Ovary (tissue), 9 donors: ENCODE data around the gene GRM2. TPM values are rescaled to one million over a fixed set of nuclear protein-coding genes. Genes with fewer than 3 reads are reported as not detected.

Source experiments
- DNase-seq, 5 donors: peaks; one replicate each; pipeline ENCODE4 v3.0.0-alpha.2; 2019 to 2020
- H3K27ac ChIP-seq, 2 donors: fragments of 200-600 bp; one replicate each; pipeline versions ENCODE4 v1.5.1 to v1.8.0; 2019 to 2022
- H3K27me3 ChIP-seq: fragments of 200-600 bp; one replicate; pipeline ENCODE4 v1.8.0; 2022
- H3K36me3 ChIP-seq: fragments of 200-600 bp; sonication (generic); one replicate; pipeline ENCODE4 v1.5.1; 2019
- H3K4me1 ChIP-seq: one replicate; pipeline ENCODE4 v1.8.1; 2013; ENCODE audit warnings: mild to moderate bottlenecking, moderate library complexity; ENCODE audit not compliant: insufficient read depth
- H3K4me3 ChIP-seq: fragments of 200-600 bp; sonication (generic); one replicate; pipeline ENCODE4 v1.5.1; 2017
- H3K9me3 ChIP-seq, 2 donors: fragments of 200-600 bp in 1 of 2; sonication (generic) in 1 of 2; one replicate each; pipeline versions ENCODE4 v1.5.1 to v1.8.1; 2013 to 2019; ENCODE audit warnings: mild to moderate bottlenecking in 1 of 2, moderate library complexity in 1 of 2
- EP300 ChIP-seq: sonication (generic); formaldehyde crosslinking; IDR thresholded peaks from one replicate; pipeline ENCODE4 v1.6.1; 2017; ENCODE audit warnings: antibody characterized with exemption
- POLR2A ChIP-seq: fragments of 450-650 bp; IDR thresholded peaks from one replicate; pipeline ENCODE4 v1.6.1; 2017; ENCODE audit warnings: antibody characterized with exemption, mild to moderate bottlenecking, moderate library complexity
- WGBS, 3 donors: extraction: QIAGEN DNeasy Blood & Tissue Kit in 1 of 3; methylation state at CpG; one replicate each; pipeline versions ENCODE4 v1.1.5 to v1.1.7; 2013 to 2017; 5-methylcytosine and 5-hydroxymethylcytosine counted together
- intact Hi-C, 4 donors: fragments of 100-400 bp; cut with DNase I; formaldehyde crosslinking; loops; one replicate each; pipeline versions ENCODE4 v1.11.0 to v1.15.1; 2022 to 2023
- polyA plus RNA-seq, 2 donors: library from polyadenylated mRNA; stranded (reverse); fragments of 200-250 nt in 1 of 2; fragments of 350-450 nt in 1 of 2; fragmentation: Illumina TruSeq in 1 of 2; extraction: RNeasy Lipid Tissue Mini Kit (QIAGEN cat#74804) in 1 of 2; gene quantifications; one replicate each; pipeline ENCODE4 v1.2.3, GENCODE V29; 2013 to 2014
- total RNA-seq, 7 donors: library from RNA; depleted of rRNA in 2 of 7; stranded (reverse); fragments of >200 nt in 2 of 7; fragmentation: NEBNext Ultra II Directional in 3 of 7; extraction: Animal tissue kit (Norgen Biotek cat#: 25700) in 3 of 7; gene quantifications; one replicate each; pipeline versions ENCODE4 v1.1.0 to v1.2.4, GENCODE V29; 2016 to 2023
- TF ChIP-seq, protein P1 (sequence below), 3 donors: fragments of 450-650 bp in 2 of 3; fragments of 200-600 bp in 1 of 3; IDR thresholded peaks; one replicate each; pipeline versions ENCODE4 v1.5.1 to v1.8.0; 2016 to 2022; ENCODE audit warnings: antibody characterized with exemption in 3 of 3, mild to moderate bottlenecking in 1 of 3
- donor health status: DM: no; HTN: no; CAD: no; lungs with moderate emphysema.
- donor health status: DM: no; HTN: no; CAD: no.
- donor health status: Bipolar disorder and iron deficiency.
- donor health status: DM: yes; HTN: yes; CAD: no.
- donor health status: DM: no; HTN: no; CAD: no.
- donor health status: DM: yes; HTN: yes; CAD: no.

GRM2 gene
- total and polyA plus RNA-seq, 9 donors = 0.10 to 0.47 (median 0.28) TPM; not detected in 3

DNA sequence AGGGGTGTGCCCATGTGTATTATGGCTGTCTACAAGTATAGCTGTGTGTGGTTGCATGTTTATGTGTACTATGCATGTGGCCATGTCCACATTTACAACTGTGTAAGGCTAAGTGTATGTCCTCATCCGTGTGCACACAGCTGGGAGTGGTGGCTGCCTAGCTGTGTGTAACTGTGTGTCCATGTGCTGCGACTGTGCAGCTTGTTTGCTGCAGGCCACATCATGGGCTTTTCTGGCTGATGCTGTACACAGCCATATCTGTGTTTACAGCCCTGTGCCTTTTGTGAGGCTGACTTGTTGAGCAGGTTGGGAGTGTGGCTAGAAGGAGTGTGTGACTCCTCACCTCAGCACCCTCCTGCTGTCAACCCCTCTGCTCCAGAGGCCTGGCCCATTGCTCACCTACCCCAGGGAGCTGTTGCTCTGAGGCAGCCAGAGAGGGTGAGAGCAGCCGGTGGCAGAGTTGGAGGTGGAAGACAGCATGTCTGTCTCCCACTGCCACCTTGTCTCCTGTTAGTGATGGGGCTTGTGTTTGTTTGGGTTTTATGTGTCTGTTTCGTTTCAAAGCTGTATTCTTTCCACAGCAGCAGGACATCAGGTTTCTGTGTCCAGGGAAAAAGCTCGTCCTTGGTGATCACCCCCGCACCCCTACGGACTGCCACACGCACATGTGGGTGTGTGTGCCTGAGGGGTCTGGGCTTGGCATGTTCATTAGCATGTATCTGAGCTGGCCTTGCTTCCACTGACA lies 1.4 kb upstream of the GRM2 start:
- TF ChIP-seq, protein P1, sequence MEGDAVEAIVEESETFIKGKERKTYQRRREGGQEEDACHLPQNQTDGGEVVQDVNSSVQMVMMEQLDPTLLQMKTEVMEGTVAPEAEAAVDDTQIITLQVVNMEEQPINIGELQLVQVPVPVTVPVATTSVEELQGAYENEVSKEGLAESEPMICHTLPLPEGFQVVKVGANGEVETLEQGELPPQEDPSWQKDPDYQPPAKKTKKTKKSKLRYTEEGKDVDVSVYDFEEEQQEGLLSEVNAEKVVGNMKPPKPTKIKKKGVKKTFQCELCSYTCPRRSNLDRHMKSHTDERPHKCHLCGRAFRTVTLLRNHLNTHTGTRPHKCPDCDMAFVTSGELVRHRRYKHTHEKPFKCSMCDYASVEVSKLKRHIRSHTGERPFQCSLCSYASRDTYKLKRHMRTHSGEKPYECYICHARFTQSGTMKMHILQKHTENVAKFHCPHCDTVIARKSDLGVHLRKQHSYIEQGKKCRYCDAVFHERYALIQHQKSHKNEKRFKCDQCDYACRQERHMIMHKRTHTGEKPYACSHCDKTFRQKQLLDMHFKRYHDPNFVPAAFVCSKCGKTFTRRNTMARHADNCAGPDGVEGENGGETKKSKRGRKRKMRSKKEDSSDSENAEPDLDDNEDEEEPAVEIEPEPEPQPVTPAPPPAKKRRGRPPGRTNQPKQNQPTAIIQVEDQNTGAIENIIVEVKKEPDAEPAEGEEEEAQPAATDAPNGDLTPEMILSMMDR (IDR thresholded peaks at IDR 0.05) = no peak
- TF ChIP-seq EP300 = no peak
- no peak for TF ChIP-seq POLR2A
- no peaks in the 10 kb centered on the region for H3K4me1 ChIP-seq
- H3K4me3 ChIP-seq = no peak overlapping the region
- H3K36me3 ChIP-seq = no peaks in the 10 kb centered on the region
- WGBS, 3 donors = 74 to 78% (median 78%) methylated on average over 8 of the region's 8 CpGs
- intact Hi-C loops = no loop called here
- no peaks in the 10 kb centered on the region for H3K27me3 ChIP-seq
- no peak overlapping the region for H3K27ac ChIP-seq
- no peaks in the 10 kb centered on the region for H3K9me3 ChIP-seq
- peak in 1 of 5 donors; percentile 6 for DNase-seq

DNA sequence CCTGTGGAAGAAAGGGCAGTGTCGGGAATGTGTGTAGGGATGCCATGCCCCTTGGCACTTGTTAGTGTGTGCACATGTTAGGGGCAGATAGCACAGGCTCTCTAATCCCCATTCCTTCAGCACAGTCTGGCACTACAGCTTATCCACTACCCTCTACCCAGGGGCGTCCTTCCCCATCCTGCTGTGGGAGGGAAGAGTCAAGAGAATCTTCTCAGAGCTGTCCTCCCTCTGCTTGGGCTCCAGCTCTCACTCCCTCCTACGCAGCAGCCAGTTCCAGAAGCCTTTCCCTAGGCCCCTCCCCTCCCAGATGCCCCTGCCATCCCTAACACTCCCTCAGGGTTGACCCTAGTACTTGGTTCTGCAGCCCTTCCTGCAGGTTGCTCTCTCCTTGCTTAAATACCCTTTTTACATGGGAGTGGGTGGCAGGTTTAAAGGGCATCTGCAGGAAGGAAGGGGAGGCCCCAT lies 815 bp upstream of the GRM2 start:
- WGBS, 3 donors = 54 to 60% (median 55%) methylated on average over 3 of the region's 3 CpGs
- TF ChIP-seq, protein P1 (IDR thresholded peaks at IDR 0.05) = no peak
- TF ChIP-seq EP300 (no peak), POLR2A (no peak)
- no peak overlapping the region for H3K27ac ChIP-seq
- no peaks in the 10 kb centered on the region for H3K27me3 ChIP-seq
- intact Hi-C loops = no loop called here
- no peaks in the 10 kb centered on the region for H3K9me3 ChIP-seq
- H3K4me1 ChIP-seq = no peaks in the 10 kb centered on the region
- peak in 2 of 5 donors; percentile 8 to 29 for DNase-seq
- no peaks in the 10 kb centered on the region for H3K36me3 ChIP-seq
- no peak overlapping the region for H3K4me3 ChIP-seq

DNA sequence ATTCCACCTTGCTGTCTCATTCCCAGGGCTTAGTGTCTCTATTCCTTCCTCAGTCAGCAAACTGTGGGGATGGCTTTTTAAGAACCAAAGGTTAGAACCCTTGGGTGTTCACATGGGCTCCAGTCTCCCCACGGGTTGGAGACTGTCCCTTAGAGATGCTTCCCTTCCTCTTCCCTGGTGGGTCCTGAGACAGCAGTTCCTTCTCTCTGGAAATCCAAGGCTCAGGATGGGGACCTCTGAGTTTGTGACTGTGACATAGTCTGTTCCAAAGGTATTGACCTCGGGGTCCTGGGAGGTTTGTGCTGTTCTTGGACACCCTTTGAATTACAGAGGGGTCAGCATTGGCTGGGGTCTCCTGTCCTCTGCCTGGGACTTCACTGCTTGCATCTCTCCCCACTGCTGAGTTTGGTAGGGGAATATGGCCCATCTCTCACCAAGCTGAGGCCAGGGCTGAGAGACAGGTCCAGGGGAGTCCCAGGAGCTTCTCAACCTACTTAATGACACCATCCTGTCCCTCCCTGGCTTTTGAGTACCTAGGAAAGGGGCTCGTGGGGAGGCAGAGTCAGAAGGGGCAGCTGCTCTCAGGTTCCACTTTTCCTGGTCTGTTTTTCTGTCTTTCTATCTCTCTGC lies 1.5 kb downstream of the GRM2 start:
- H3K36me3 ChIP-seq = no peaks in the 10 kb centered on the region
- WGBS, 3 donors = 65 to 84% (median 75%) methylated on average over 3 of the region's 3 CpGs
- TF ChIP-seq EP300 = no peak
- TF ChIP-seq, protein P1 (IDR thresholded peaks at IDR 0.05) = no peak
- no peak for TF ChIP-seq POLR2A
- H3K9me3 ChIP-seq = no peaks in the 10 kb centered on the region
- H3K4me3 ChIP-seq = no peak overlapping the region
- H3K27me3 ChIP-seq = no peaks in the 10 kb centered on the region
- no peak overlapping the region for H3K27ac ChIP-seq
- peak in 1 of 5 donors; percentile 1 for DNase-seq
- intact Hi-C loops = no loop called here
- H3K4me1 ChIP-seq = no peaks in the 10 kb centered on the region

DNA sequence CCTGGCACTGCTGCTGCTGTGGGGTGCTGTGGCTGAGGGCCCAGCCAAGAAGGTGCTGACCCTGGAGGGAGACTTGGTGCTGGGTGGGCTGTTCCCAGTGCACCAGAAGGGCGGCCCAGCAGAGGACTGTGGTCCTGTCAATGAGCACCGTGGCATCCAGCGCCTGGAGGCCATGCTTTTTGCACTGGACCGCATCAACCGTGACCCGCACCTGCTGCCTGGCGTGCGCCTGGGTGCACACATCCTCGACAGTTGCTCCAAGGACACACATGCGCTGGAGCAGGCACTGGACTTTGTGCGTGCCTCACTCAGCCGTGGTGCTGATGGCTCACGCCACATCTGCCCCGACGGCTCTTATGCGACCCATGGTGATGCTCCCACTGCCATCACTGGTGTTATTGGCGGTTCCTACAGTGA lies 2.1 kb downstream of the GRM2 start:
- no peak overlapping the region for H3K27ac ChIP-seq
- peak in 3 of 5 donors; percentile 5 to 23 (median 8) for DNase-seq
- H3K36me3 ChIP-seq = no peaks in the 10 kb centered on the region
- no peak overlapping the region for H3K4me3 ChIP-seq
- no peaks in the 10 kb centered on the region for H3K9me3 ChIP-seq
- 89 to 93% (median 90%) methylated on average over 17 of the region's 17 CpGs for WGBS, 3 donors
- H3K4me1 ChIP-seq = no peaks in the 10 kb centered on the region
- intact Hi-C loops = no loop called here
- no peaks in the 10 kb centered on the region for H3K27me3 ChIP-seq
- TF ChIP-seq EP300 = no peak

DNA sequence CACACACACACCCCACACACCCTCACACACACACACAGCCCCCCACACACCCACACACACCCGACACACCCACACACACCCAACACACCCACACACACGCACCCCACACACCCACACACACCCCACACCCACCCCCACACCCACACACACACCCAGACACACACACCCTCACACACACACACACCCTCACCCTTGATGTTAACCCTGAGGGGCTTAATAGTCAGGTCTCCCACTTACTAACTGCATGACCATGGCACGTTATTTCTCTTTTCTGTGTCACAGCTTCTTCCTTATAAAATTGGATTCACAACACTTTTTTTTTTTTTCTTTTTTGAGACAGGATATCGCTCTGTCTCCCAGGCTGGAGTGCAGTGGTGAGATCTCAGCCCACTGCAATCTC lies 2.8 kb downstream of the GRM2 start:
- 59 to 71% (median 64%) methylated on average over 4 of the region's 4 CpGs for WGBS, 3 donors
- TF ChIP-seq, protein P1 (IDR thresholded peaks at IDR 0.05) = no peak
- no peak for TF ChIP-seq POLR2A
- TF ChIP-seq EP300 = no peak
- Histone ChIP-seq H3K4me3 (no peak overlapping the region), H3K27ac (no peak overlapping the region), H3K9me3 (no peaks in the 10 kb centered on the region), H3K36me3 (no peaks in the 10 kb centered on the region), H3K27me3 (no peaks in the 10 kb centered on the region), H3K4me1 (no peaks in the 10 kb centered on the region)
- intact Hi-C loops = no loop called here
- peak in 1 of 5 donors; percentile 3 for DNase-seq
